Heart right ventricle (tissue), 16 donors: ENCODE results near the gene CCT7. TPM values are rescaled to one million over a fixed set of nuclear protein-coding genes. Genes with fewer than 3 reads are reported as not detected.

Experiments
- ATAC-seq, 8 donors: fragments of 200-7000 bp; cut with Tn5 transposase; one replicate each; pipeline ENCODE4 v1.9.1; 2020; ENCODE audit warnings: mild to moderate bottlenecking in 8 of 8, moderate library complexity in 8 of 8, moderate number of reproducible peaks in 1 of 8
- DNase-seq, 2 donors: peaks; one replicate each; pipeline ENCODE4 v3.0.0-alpha.2; 2020
- H3K27ac ChIP-seq, 10 donors: fragments of 200-600 bp; sonication (generic) in 2 of 10; one replicate each; pipeline versions ENCODE4 v1.5.0 to v1.8.0; 2020 to 2022; ENCODE audit warnings: mild to moderate bottlenecking in 3 of 10
- H3K27me3 ChIP-seq, 7 donors: fragments of 200-600 bp; one replicate each; pipeline ENCODE4 v1.8.0; 2021 to 2022; ENCODE audit warnings: mild to moderate bottlenecking in 2 of 7
- H3K36me3 ChIP-seq, 9 donors: fragments of 200-600 bp; sonication (generic) in 1 of 9; one replicate each; pipeline versions ENCODE4 v1.5.0 to v1.8.0; 2020 to 2022; ENCODE audit warnings: mild to moderate bottlenecking in 2 of 9
- H3K4me1 ChIP-seq, 9 donors: fragments of 200-600 bp; sonication (generic) in 1 of 9; one replicate each; pipeline versions ENCODE4 v1.5.0 to v1.8.0; 2020 to 2022; ENCODE audit warnings: mild to moderate bottlenecking in 4 of 9
- H3K4me3 ChIP-seq, 10 donors: fragments of 200-600 bp; sonication (generic) in 2 of 10; one replicate each; pipeline versions ENCODE4 v1.5.0 to v1.8.0; 2020 to 2022; ENCODE audit warnings: mild to moderate bottlenecking in 7 of 10, moderate library complexity in 2 of 10
- H3K9me3 ChIP-seq, 11 donors: fragments of 200-600 bp in 10 of 11; sonication (generic) in 2 of 11; one replicate each; pipeline versions ENCODE4 v1.5.0 to v1.8.0; 2013 to 2022; ENCODE audit warnings: mild to moderate bottlenecking in 2 of 11, control low read depth in 1 of 11, moderate library complexity in 1 of 11
- CTCF ChIP-seq, 9 donors: fragments of 200-600 bp; sonication (generic) in 2 of 9; IDR thresholded peaks; one replicate each; pipeline versions ENCODE4 v1.5.0 to v1.8.0; 2021 to 2022; ENCODE audit warnings: antibody characterized with exemption in 9 of 9, mild to moderate bottlenecking in 5 of 9, moderate library complexity in 1 of 9
- WGBS, 2 donors: extraction: QIAGEN DNeasy Blood & Tissue Kit; methylation state at CpG; one replicate each; pipeline ENCODE4 v1.1.7; 2013; ENCODE audit warnings: inconsistent platforms in 1 of 2; 5-methylcytosine and 5-hydroxymethylcytosine counted together
- intact Hi-C, 10 donors: fragments of 100-400 bp; cut with DNase I; formaldehyde crosslinking; loops; one replicate each; pipeline versions ENCODE4 v1.11.1 to v1.14.2; 2022
- polyA plus RNA-seq, 2 donors: library from polyadenylated mRNA; stranded (reverse); fragments of 200-250 nt; gene quantifications; one replicate each; pipeline ENCODE4 v1.2.3, GENCODE V29; 2013
- total RNA-seq, 10 donors: library from RNA; stranded (reverse); fragmentation: NEBNext Ultra II Directional in 3 of 10; extraction: Animal tissue kit (Norgen Biotek cat#: 25700) in 3 of 10; gene quantifications; one replicate each; pipeline versions ENCODE4 v1.2.1 to v1.2.4, GENCODE V29; 2021 to 2023
- donor health status: Arrhythmogenic right ventricular cardiomyopathy.
- donor health status: ischemic (EF 13 %, LVEDD 7.1; RV severe dilation, severe dysfunction).
- donor health status: healthy with polysubstance abuse.
- donor health status: DM: no; HTN: yes; CAD: no.
- donor health status: DM: no; HTN: no; CAD: no.
- donor health status: ischemic (EF 25% LVEDD 6.9; RV normal size, moderate dysfunction).
- donor health status: ischemic (EF 25% LVEDD 5.7; RV mildly dilated, moderate dysfunction).
- donor health status: healthy.
- donor health status: DM: yes; HTN: yes; CAD: no.
- donor health status: Ischemic cardiomyopathy.
- donor health status: ischemic (EF 35%, LVEDD 5.7; RV mildly dilated, moderate dysfunction).
- donor health status: nonischemic (EF 11% LVEDD 7.7; RV severe dilation, severe dysfunction).
- donor health status: DM: yes; HTN: yes; CAD: no.
- donor health status: PGD.
- donor health status: ischemic (EF 29% LVEDD 5.4; RV normal size, mild dysfunction).
- donor health status: nonischemic (EF 23%, LVEDD 6.1; RV moderate dilation, normal function).

The CCT7 gene
- total and polyA plus RNA-seq, 12 donors: 162 to 332 (median 180) TPM

- intact Hi-C loops: loop anchor here in 1 of 10 donors (10.0 kb wide), 1 partner anchor 1139 kb away; no protein-coding TSS in a partner anchor
- no peaks in the 10 kb centered on the region for H3K27me3 ChIP-seq
- ATAC-seq (no peak), DNase-seq (no peak)
- peaks cover 0 to 30% (median 9%) of the 10 kb centered on the region in 9 donors for H3K36me3 ChIP-seq
- peak overlapping the region; percentile 42 to 95 (median 82) for H3K4me3 ChIP-seq
- peaks cover 2 to 68% (median 53%) of the 10 kb centered on the region in 9 donors for H3K4me1 ChIP-seq
- no peak for TF ChIP-seq CTCF (IDR thresholded peaks at IDR 0.05)
- WGBS, 2 donors: 60 to 62% methylated on average over 11 of the region's 11 CpGs
- peak overlapping the region in 5 of 10 donors; percentile 88 to 98 (median 95) for H3K27ac ChIP-seq
- H3K9me3 ChIP-seq: no peaks in the 10 kb centered on the region
These were observed 1.4 kb downstream of the CCT7 start for GRCh38 chr2:73235315-73236028.

- no peak for ATAC-seq
- no peak for TF ChIP-seq CTCF (IDR thresholded peaks at IDR 0.05)
- Histone ChIP-seq H3K9me3 (no peaks in the 10 kb centered on the region), H3K27ac (no peak overlapping the region), H3K4me3 (no peak overlapping the region), H3K27me3 (no peaks in the 10 kb centered on the region), H3K4me1 (peaks cover 2 to 64% (median 53%) of the 10 kb centered on the region in 9 donors), H3K36me3 (peaks cover 0 to 47% (median 12%) of the 10 kb centered on the region in 9 donors)
- no peak for DNase-seq
- intact Hi-C loops: loop anchor here in 1 of 10 donors (10.0 kb wide), 1 partner anchor 1138 kb away; no protein-coding TSS in a partner anchor
- 73 to 75% methylated on average over 1 of the region's 1 CpG for WGBS, 2 donors
These were observed 3.1 kb downstream of the CCT7 start for GRCh38 chr2:73237168-73237567.

GRCh38 chr2:73238149-73238548, 4.0 kb downstream of the CCT7 start:
- WGBS, 2 donors: 64% methylated on average over 3 of the region's 3 CpGs
- TF ChIP-seq CTCF (IDR thresholded peaks at IDR 0.05): no peak
- no peak overlapping the region for H3K27ac ChIP-seq
- no peak for ATAC-seq
- DNase-seq: no peak
- peaks cover 0 to 57% (median 48%) of the 10 kb centered on the region in 9 donors for H3K4me1 ChIP-seq
- peaks cover 0 to 57% (median 12%) of the 10 kb centered on the region in 9 donors for H3K36me3 ChIP-seq
- H3K27me3 ChIP-seq: no peaks in the 10 kb centered on the region
- intact Hi-C loops: loop anchor here in 1 of 10 donors (10.0 kb wide), 1 partner anchor 1137 kb away; no protein-coding TSS in a partner anchor
- H3K4me3 ChIP-seq: no peak overlapping the region
- H3K9me3 ChIP-seq: no peaks in the 10 kb centered on the region

GRCh38 chr2:73238976-73239375, 4.9 kb downstream of the CCT7 start:
- no peak overlapping the region for H3K4me3 ChIP-seq
- intact Hi-C loops: loop anchor here in 1 of 10 donors (10.0 kb wide), 1 partner anchor 1136 kb away; no protein-coding TSS in a partner anchor

More at GRCh38 chr2:73238976-73239375, 4.9 kb downstream of the CCT7 start:
- peaks cover 0 to 65% (median 19%) of the 10 kb centered on the region in 9 donors for H3K36me3 ChIP-seq
- H3K4me1 ChIP-seq: peaks cover 0 to 63% (median 52%) of the 10 kb centered on the region in 9 donors
- no peak overlapping the region for H3K27ac ChIP-seq
- no peaks in the 10 kb centered on the region for H3K9me3 ChIP-seq
- ATAC-seq (no peak), DNase-seq (no peak)
- no peaks in the 10 kb centered on the region for H3K27me3 ChIP-seq
- no peak for TF ChIP-seq CTCF (IDR thresholded peaks at IDR 0.05)
- WGBS, 2 donors: 82 to 84% methylated on average over 1 of the region's 1 CpG
